ENCODE measurements around the gene PLB1.

DNA sequence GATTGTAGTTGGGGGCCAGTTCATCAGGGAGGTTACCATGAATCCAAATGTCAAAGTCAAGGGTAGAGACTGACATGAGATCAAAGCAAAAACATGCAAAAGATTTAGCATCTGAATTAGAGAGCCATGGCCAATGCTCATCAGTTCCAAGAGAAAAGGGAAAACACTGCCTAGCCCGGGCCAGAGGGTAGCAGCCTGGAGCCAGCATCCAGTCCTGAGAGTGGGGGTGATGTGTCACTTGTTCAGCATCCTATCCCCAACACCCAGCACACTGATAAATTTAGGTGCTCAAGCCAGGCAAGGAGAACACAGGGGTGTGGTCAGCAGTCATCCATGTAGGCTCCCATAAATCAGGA lies 178.8 kb downstream of the PLB1 start:
- TF ChIP-seq TAF1 (IDR thresholded peaks at IDR 0.05; ENCODE audit: low read depth), result no peak
- TF ChIP-seq, protein P1, sequence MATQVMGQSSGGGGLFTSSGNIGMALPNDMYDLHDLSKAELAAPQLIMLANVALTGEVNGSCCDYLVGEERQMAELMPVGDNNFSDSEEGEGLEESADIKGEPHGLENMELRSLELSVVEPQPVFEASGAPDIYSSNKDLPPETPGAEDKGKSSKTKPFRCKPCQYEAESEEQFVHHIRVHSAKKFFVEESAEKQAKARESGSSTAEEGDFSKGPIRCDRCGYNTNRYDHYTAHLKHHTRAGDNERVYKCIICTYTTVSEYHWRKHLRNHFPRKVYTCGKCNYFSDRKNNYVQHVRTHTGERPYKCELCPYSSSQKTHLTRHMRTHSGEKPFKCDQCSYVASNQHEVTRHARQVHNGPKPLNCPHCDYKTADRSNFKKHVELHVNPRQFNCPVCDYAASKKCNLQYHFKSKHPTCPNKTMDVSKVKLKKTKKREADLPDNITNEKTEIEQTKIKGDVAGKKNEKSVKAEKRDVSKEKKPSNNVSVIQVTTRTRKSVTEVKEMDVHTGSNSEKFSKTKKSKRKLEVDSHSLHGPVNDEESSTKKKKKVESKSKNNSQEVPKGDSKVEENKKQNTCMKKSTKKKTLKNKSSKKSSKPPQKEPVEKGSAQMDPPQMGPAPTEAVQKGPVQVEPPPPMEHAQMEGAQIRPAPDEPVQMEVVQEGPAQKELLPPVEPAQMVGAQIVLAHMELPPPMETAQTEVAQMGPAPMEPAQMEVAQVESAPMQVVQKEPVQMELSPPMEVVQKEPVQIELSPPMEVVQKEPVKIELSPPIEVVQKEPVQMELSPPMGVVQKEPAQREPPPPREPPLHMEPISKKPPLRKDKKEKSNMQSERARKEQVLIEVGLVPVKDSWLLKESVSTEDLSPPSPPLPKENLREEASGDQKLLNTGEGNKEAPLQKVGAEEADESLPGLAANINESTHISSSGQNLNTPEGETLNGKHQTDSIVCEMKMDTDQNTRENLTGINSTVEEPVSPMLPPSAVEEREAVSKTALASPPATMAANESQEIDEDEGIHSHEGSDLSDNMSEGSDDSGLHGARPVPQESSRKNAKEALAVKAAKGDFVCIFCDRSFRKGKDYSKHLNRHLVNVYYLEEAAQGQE (IDR thresholded peaks at IDR 0.05; ENCODE audit: low read depth), result no peak
- no peak for TF ChIP-seq TEAD4 (IDR thresholded peaks at IDR 0.05)
- TF ChIP-seq NFIC (IDR thresholded peaks at IDR 0.05), result no peak
- TF ChIP-seq, protein P2, sequence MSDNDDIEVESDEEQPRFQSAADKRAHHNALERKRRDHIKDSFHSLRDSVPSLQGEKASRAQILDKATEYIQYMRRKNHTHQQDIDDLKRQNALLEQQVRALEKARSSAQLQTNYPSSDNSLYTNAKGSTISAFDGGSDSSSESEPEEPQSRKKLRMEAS (IDR thresholded peaks at IDR 0.05), result no peak
- no peak for TF ChIP-seq EP300 (IDR thresholded peaks at IDR 0.05; ENCODE audit: borderline replicate concordance)
